HepG2 (cell line): ENCODE measurements around the gene VPS25. TPM values are rescaled to one million over a fixed set of nuclear protein-coding genes. Genes with fewer than 3 reads are reported as not detected.

Experiments used
- ESRRA ChIP-seq: sonication (generic); formaldehyde crosslinking; IDR thresholded peaks from 2 replicates; pipeline ENCODE4 v1.5.1; 2020; ENCODE audit warnings: mild to moderate bottlenecking, low read depth, missing genetic modification reagents
- HDAC1 ChIP-seq: sonication (generic); formaldehyde crosslinking; IDR thresholded peaks from 2 replicates; pipeline ENCODE4 v1.5.1; 2020; ENCODE audit warnings: mild to moderate bottlenecking, missing genetic modification reagents
- HNRNPK ChIP-seq: fragments of 200-400 bp; formaldehyde crosslinking; IDR thresholded peaks from 2 replicates; pipeline ENCODE4 v1.6.1; 2018; ENCODE audit warnings: low read length, low read depth, moderate library complexity, mild to moderate bottlenecking; ENCODE audit not compliant: poor library complexity, severe bottlenecking
- KDM4B ChIP-seq: sonication (generic); formaldehyde crosslinking; IDR thresholded peaks from 2 replicates; pipeline ENCODE4 v1.4.0; 2020; ENCODE audit warnings: missing genetic modification reagents
- NFIC ChIP-seq: IDR thresholded peaks from 2 replicates; pipeline ENCODE4 v1.6.1; 2012; ENCODE audit warnings: mild to moderate bottlenecking, low read length, inconsistent platforms
- NR2F6 ChIP-seq, 2 experiments: IDR thresholded peaks; 2 replicates each; pipeline ENCODE4 v1.6.1; 2016; ENCODE audit warnings: antibody characterized with exemption in 1 of 2, mild to moderate bottlenecking in 1 of 2
- REPIN1 ChIP-seq: sonication (generic); formaldehyde crosslinking; IDR thresholded peaks from 2 replicates; pipeline ENCODE4 v1.8.0; 2022; ENCODE audit warnings: missing genetic modification reagents, low read depth, mild to moderate bottlenecking, borderline replicate concordance
- SETDB1 ChIP-seq: sonication (generic); formaldehyde crosslinking; IDR thresholded peaks from 2 replicates; pipeline ENCODE4 v1.5.1; 2020; ENCODE audit warnings: missing genetic modification reagents, mild to moderate bottlenecking, borderline replicate concordance
- SMAD1 ChIP-seq: sonication (generic); formaldehyde crosslinking; IDR thresholded peaks from 2 replicates; pipeline ENCODE4 v1.4.0; 2020; ENCODE audit warnings: missing genetic modification reagents, low read depth, mild to moderate bottlenecking, borderline replicate concordance
- TAF15 ChIP-seq: fragments of 200-400 bp; formaldehyde crosslinking; IDR thresholded peaks from one replicate; pipeline ENCODE4 v1.6.1; 2018; ENCODE audit warnings: mild to moderate bottlenecking, low read depth, low read length; ENCODE audit not compliant: poor library complexity, severe bottlenecking
- TOPORS ChIP-seq: sonication (generic); formaldehyde crosslinking; IDR thresholded peaks from 2 replicates; pipeline ENCODE4 v1.8.0; 2023; ENCODE audit warnings: mild to moderate bottlenecking, missing genetic modification reagents
- ZNF251 ChIP-seq: sonication (generic); formaldehyde crosslinking; IDR thresholded peaks from 2 replicates; pipeline ENCODE4 v1.9.0; 2021; ENCODE audit warnings: mild to moderate bottlenecking, missing genetic modification reagents
- ZNF558 ChIP-seq: sonication (generic); formaldehyde crosslinking; IDR thresholded peaks from 2 replicates; pipeline ENCODE4 v1.9.0; 2022; ENCODE audit warnings: mild to moderate bottlenecking, missing genetic modification reagents, borderline replicate concordance
- polyA plus RNA-seq, 8 experiments: library from polyadenylated mRNA; depleted of rRNA in 3 of 8; stranded (reverse) in 7 of 8; unstranded in 1 of 8; fragments of >200 nt; fragmentation: Illumina TruSeq in 4 of 8; extraction: Trizol in 4 of 8; gene quantifications; 2 replicates each; pipeline versions ENCODE4 v1.2.1 to v1.2.3, GENCODE V29; 2011 to 2016; ENCODE audit warnings: low read depth in 4 of 8, missing spikeins in 1 of 8, mixed read lengths in 1 of 8; ENCODE audit not compliant: insufficient read depth in 1 of 8
- total RNA-seq, 5 experiments: library from RNA; depleted of rRNA; stranded (reverse); fragments of >200 nt; fragmentation: Illumina TruSeq; extraction: Trizol; gene quantifications; 2 replicates each; pipeline ENCODE4 v1.2.3, GENCODE V29; 2016; ENCODE audit warnings: low read depth in 1 of 5
- TF ChIP-seq, protein P1 (sequence below), 2 experiments: IDR thresholded peaks; 2 replicates each; pipeline ENCODE4 v1.6.1; 2011 to 2012; ENCODE audit warnings: low read length in 2 of 2, borderline replicate concordance in 1 of 2, low read depth in 1 of 2, mild to moderate bottlenecking in 1 of 2, moderate library complexity in 1 of 2
- TF ChIP-seq, protein P2 (sequence below): sonication (generic); formaldehyde crosslinking; IDR thresholded peaks from 2 replicates; pipeline ENCODE4 v1.5.0; 2020; ENCODE audit warnings: mild to moderate bottlenecking, missing genetic modification reagents

The VPS25 gene
- total and polyA plus RNA-seq, 2 of the 13 experiments (the other 11 are each of a cell fraction or from before 2014, with no cell fraction given) = 161 to 249 TPM

DNA sequence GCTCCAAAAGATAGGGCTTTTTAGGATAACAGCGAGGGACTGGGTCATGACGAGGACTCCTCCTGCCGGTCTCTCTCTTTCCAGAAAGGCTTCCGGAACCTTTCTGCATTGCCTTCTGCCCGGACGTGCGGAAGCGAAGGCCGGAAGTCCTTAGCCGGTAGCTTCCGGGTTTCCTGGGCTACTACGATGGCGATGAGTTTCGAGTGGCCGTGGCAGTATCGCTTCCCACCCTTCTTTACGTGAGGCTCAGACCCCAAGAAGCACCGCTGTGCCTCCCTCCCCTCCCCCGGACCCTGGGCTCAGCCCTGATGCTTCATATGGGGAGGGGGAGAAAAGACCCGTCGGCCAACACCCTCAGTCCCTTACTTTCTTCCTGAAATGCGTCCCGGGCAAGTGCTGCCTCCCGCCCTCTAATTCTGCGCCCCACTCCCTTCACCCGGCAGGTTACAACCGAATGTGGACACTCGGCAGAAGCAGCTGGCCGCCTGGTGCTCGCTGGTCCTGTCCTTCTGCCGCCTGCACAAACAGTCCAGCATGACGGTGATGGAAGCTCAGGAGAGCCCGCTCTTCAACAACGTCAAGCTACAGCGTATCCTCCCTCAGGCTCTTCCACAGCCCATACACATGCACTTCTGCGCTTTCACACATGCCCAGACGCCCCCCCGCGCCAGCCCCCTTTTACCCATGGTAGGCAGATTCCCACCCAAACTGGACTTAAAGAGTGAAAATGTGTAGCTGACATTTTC, at the start of gene VPS25 (continued):
- no peak for TF ChIP-seq TAF15
- TF ChIP-seq, protein P1, sequence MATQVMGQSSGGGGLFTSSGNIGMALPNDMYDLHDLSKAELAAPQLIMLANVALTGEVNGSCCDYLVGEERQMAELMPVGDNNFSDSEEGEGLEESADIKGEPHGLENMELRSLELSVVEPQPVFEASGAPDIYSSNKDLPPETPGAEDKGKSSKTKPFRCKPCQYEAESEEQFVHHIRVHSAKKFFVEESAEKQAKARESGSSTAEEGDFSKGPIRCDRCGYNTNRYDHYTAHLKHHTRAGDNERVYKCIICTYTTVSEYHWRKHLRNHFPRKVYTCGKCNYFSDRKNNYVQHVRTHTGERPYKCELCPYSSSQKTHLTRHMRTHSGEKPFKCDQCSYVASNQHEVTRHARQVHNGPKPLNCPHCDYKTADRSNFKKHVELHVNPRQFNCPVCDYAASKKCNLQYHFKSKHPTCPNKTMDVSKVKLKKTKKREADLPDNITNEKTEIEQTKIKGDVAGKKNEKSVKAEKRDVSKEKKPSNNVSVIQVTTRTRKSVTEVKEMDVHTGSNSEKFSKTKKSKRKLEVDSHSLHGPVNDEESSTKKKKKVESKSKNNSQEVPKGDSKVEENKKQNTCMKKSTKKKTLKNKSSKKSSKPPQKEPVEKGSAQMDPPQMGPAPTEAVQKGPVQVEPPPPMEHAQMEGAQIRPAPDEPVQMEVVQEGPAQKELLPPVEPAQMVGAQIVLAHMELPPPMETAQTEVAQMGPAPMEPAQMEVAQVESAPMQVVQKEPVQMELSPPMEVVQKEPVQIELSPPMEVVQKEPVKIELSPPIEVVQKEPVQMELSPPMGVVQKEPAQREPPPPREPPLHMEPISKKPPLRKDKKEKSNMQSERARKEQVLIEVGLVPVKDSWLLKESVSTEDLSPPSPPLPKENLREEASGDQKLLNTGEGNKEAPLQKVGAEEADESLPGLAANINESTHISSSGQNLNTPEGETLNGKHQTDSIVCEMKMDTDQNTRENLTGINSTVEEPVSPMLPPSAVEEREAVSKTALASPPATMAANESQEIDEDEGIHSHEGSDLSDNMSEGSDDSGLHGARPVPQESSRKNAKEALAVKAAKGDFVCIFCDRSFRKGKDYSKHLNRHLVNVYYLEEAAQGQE (IDR thresholded peaks at IDR 0.05; ENCODE audit: borderline replicate concordance in 1 of 2, low read depth in 1 of 2, low read length in 2 of 2) = peak in 1 of 2 experiments; percentile 79; a peak in 3 of 4 replicates
- TF ChIP-seq HNRNPK = no peak
- TF ChIP-seq, protein P2, sequence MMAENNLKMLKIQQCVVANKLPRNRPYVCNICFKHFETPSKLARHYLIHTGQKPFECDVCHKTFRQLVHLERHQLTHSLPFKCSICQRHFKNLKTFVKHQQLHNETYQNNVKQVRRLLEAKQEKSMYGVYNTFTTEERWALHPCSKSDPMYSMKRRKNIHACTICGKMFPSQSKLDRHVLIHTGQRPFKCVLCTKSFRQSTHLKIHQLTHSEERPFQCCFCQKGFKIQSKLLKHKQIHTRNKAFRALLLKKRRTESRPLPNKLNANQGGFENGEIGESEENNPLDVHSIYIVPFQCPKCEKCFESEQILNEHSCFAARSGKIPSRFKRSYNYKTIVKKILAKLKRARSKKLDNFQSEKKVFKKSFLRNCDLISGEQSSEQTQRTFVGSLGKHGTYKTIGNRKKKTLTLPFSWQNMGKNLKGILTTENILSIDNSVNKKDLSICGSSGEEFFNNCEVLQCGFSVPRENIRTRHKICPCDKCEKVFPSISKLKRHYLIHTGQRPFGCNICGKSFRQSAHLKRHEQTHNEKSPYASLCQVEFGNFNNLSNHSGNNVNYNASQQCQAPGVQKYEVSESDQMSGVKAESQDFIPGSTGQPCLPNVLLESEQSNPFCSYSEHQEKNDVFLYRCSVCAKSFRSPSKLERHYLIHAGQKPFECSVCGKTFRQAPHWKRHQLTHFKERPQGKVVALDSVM (CRISPR knock-in tag) = peak; percentile 58; the same call in 1 of the 2 replicates
- peak; percentile 22; the same call in 1 of the 2 replicates for TF ChIP-seq NR2F6 (IDR thresholded peaks at IDR 0.05)
- peak; percentile 59; the same call in 1 of the 2 replicates for TF ChIP-seq NR2F6 (CRISPR knock-in tag; IDR thresholded peaks at IDR 0.05)
- no peak for TF ChIP-seq SETDB1 (CRISPR knock-in tag)
- TF ChIP-seq KDM4B (CRISPR knock-in tag) = peak; percentile 90
- peak; percentile 38; the same call in 1 of the 2 replicates for TF ChIP-seq NFIC
- TF ChIP-seq ESRRA (CRISPR knock-in tag) = peak; percentile 73
- TF ChIP-seq HDAC1 = peak; percentile 82
- peak; percentile 22; the same call in 1 of the 2 replicates for TF ChIP-seq ZNF558 (CRISPR knock-in tag)
- TF ChIP-seq TOPORS (CRISPR knock-in tag) = peak; percentile 61; the same call in 1 of the 2 replicates
- peak; percentile 55; the same call in 1 of the 2 replicates for TF ChIP-seq SMAD1 (CRISPR knock-in tag)
- TF ChIP-seq REPIN1 (CRISPR knock-in tag) = peak; percentile 94
- TF ChIP-seq ZNF251 (CRISPR knock-in tag) = no peak
